Measurements from ENCODE around the gene IFT172.
"Not testable (repeated sequence)": the region's sequence is repeated elsewhere in the genome, so short reads cannot be mapped to it uniquely, and the experiment has no call there.

IFT172 gene

DNA sequence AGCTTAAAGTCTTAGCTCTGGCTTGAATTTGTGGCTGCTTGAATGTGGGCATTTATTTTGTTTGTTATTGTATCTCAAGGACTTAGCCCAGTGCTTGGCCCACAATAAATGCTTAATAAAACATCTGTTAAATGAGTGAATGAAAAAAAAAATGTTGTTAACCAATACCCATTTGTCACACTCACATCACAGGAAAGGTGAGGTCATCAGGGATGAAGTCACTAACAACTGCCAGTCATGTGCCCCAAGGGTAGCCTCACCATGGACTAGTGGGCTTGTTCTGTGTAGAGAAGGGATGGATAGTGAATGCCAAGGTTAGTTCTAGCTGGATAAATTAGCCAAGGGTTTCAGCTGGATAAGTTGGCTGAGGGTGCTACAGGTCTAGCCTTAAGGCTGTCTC lies 58.1 kb downstream of the IFT172 start:
- in situ Hi-C loops (cut with MboI; ENCODE audit: low pct_unique_long_range_greater_than_20kb, low sequenced_read_pairs), result no loop called here
- DNase-seq, result no peak

DNA sequence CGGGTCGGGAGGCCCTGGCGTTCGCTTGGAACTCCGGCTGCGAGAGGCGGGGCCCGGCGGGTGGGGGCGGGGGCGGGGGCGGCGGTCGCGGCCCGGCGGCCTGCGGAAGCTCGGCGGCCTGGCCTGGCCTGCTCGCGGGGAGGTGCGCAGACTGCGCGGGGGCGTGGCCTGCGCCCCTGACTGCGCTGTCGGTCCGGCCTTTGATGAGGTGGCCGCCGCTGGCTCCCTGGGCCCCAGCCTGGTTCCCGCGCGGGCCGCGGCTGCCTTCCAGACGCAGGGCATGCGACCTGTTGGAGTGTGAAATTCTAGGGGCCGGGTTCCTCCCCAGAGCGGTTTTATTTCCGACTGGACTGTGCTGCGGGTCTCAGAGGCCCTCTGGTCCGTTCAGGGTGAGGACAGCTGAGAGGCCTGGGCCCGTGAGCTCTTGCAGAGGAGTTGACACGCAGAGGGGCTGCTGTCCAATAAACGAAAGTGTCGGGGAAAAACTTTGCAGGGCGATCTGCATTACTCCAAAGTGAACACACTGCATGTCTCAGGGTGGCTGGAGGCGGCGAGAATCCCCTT lies 60.5 kb downstream of the IFT172 start:
- in situ Hi-C loops (cut with MboI; ENCODE audit: low pct_unique_long_range_greater_than_20kb, low sequenced_read_pairs), result no loop called here
- DNase-seq, result peak; percentile 82

DNA sequence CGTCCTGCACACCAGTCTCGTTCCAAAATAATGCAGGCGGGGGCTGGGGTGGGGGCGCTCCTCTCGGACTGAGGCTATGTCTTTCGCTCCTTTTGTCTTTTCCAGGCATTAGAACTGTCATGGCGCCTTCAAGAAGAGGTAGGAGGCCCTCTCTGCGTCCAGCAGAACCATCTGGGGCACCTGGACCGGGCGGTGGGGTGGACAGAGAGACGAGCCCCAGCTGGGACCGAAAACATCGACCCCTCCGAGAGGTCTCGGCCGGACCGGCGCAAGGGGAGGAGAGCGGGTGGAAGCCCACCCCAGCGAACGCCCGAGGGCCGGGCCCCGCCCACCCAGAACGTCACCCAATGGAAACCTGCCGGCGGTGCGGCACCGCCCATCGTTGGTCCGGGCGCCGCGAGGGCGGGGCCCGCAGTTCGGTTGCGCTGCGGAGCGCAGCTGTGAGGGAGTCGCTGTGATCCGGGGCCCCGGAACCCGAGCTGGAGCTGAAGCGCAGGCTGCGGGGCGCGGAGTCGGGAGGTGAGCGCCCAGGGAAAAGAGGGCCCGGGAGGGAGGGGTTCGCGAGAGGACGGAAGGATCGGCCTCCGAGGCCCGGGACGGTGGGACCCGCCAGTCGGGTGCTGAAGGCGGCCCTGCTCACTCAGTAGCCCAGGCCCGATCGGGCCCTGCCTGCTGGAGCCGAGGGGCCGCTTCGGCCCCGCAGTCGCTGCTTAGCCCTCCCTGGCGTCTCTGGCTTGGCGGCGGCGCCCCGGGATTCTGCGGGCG lies 61.1 kb downstream of the IFT172 start, which contains the start of gene NRBP1:
NRBP1 (plus strand) TSS at position 419 of the 765 bp plus-strand sequence. CDS start 4,643 bp downstream, outside the sequence.
- DNase-seq, result peak; percentile 92
- in situ Hi-C loops (cut with MboI; ENCODE audit: low pct_unique_long_range_greater_than_20kb, low sequenced_read_pairs), result no loop called here

DNA sequence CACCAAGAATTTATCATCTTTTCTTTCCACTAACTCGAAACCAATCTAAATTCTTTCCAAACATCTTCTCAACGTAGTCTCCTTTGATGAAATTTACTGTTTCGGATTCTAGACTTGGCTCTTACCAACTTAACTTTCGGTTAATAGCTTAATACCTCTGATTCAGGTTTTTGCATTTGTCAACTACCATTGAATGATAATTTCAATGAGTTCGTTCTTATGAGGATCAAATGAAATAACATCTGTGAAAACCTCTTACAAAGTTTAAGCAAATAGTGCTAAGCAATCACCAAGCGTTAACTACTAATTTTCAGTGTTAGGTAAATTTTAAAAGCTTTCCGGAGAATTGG lies 61.7 kb downstream of the IFT172 start:
- DNase-seq, result no peak
- in situ Hi-C loops (cut with MboI; ENCODE audit: low pct_unique_long_range_greater_than_20kb, low sequenced_read_pairs), result no loop called here

DNA sequence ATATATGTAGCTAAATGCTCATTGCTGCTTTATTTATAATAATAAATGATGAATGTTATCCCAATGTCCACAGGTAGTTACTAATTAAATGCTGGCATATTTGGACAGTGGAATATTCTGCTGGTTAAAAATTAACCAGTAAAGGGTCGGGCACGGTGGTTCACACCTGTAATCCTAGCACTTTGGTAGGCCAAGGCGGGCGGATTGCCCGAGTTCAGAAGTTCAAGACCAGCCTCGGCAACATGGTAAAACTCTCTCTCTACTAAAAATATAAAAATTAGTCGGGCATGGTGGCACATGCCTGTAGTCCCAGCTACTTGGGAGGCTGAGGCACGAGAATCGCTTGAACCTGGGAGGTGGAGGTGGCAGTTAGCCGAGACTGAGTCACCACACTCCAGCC lies 64.5 kb downstream of the IFT172 start:
- in situ Hi-C loops (cut with MboI; ENCODE audit: low pct_unique_long_range_greater_than_20kb, low sequenced_read_pairs); DNase-seq: not testable (repeated sequence)

DNA sequence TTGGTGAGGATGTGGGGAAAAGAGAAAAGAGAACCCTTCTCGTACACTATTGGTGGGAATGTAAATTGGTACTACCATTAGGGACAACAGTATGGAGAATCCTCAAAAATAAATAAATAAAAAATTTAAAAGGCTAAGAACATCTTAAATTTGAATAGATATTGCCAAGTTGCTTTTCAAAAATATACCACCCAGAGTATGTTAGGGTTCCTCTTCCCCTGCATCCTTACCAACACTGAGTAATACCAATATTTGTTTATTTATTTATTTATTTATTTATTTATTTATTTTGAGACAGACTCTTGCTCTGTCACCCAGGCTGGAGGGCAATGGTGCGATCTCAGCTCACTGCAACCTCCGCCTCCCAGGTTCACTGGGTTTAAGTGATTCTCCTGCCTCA lies 66.6 kb downstream of the IFT172 start:
- in situ Hi-C loops (cut with MboI; ENCODE audit: low pct_unique_long_range_greater_than_20kb, low sequenced_read_pairs), result no loop called here
- no peak for DNase-seq

DNA sequence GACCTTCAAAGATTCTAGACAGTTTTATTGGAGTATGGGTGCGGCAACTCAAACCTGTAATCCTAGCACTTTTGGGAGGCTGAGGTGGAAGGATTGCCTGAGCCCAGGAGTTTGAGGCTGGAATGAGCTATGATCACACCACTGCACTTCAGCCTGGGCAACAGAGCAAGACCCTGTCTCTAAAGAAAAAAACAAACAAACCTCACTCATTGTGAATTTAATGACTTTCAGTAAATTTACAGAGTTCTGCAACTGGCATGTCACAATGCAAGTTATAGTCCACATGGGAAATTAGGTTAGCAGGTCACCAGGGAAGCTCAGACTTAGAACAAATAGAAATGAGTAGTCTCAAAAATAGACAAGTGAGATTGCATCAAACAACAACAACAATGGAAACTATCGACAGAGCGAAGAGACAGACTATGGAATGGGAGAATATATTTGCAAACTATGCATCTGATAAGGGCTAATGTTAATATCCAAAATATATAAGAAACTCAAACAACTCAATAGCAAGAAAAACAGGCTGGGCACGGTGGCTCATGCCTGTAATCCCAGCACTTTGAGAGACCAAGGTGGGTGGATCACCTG lies 67.8 kb downstream of the IFT172 start:
- in situ Hi-C loops (cut with MboI; ENCODE audit: low pct_unique_long_range_greater_than_20kb, low sequenced_read_pairs), result no loop called here
- no peak for DNase-seq

DNA sequence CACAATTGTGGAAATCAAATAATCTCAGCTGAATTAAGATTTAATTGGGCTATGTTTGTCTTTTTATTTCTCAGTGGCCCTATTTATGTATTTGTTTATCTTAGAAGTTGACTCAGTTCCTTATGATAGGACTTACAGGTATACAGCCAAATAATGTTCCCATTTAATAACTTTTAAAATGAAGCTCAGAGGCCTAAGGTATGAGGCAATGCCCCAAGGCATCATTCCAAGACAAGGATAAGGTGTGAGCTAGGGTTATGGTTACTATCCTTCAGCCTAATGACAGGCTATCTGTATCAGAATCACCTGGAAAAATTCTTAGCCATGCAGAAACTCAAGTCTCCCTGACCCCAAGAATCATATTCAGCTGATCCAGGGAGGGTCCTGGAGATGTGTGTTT lies 68.5 kb downstream of the IFT172 start:
- in situ Hi-C loops (cut with MboI; ENCODE audit: low pct_unique_long_range_greater_than_20kb, low sequenced_read_pairs), result no loop called here
- no peak for DNase-seq

DNA sequence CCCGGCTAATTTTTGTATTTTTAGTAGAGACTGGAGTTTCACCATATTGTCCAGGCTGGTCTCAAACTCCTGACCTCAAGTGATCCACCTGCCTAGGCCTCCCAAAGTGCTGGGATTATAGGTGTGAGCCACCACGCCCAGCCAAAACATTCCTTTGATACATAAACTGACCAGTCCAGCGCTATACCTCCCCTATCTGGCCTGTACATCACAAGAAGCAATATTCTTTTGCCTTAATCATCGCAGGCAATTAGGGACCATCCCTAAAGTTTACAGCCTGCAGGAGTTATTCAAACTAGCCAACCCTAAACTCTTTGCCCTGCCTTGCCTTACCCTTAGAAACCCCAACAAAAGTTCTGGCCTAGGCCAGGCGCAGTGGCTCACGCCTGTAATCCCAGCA lies 73.4 kb downstream of the IFT172 start:
- DNase-seq, result no peak
- in situ Hi-C loops (cut with MboI; ENCODE audit: low pct_unique_long_range_greater_than_20kb, low sequenced_read_pairs), result no loop called here

DNA sequence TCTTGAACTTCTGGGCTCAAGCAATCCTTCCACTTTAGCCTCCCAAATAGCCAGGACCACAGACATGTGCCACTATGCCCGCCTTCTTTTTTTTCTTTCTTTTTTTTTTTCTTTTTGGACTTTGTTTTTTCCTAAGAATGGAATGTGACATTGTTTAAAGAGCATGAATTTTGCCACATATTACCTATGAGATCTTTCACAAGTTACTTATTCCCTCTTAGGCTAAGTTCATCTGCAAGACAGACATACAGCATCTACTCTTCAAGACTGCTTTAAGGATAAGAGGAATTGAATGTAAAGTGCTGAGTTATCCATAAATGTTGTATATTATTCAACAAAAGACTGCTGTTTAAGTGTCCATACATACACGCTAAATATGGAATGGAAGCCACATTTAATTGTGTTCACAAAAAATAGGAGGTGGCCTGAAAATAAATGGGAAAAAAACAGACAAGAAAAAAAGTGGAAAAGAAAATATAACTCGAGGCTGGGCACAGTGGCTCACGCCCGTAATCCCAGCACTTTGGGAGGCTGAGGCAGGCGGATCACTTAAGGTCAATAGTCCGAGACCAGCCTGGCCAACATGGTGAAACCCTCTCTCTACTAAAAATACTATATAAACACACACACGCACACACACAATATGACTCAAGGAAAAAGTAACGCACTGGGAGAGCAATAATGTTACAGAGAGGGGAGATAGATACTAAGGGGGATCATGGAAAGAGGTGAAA lies 77.0 kb downstream of the IFT172 start:
- in situ Hi-C loops (cut with MboI; ENCODE audit: low pct_unique_long_range_greater_than_20kb, low sequenced_read_pairs), result no loop called here

DNA sequence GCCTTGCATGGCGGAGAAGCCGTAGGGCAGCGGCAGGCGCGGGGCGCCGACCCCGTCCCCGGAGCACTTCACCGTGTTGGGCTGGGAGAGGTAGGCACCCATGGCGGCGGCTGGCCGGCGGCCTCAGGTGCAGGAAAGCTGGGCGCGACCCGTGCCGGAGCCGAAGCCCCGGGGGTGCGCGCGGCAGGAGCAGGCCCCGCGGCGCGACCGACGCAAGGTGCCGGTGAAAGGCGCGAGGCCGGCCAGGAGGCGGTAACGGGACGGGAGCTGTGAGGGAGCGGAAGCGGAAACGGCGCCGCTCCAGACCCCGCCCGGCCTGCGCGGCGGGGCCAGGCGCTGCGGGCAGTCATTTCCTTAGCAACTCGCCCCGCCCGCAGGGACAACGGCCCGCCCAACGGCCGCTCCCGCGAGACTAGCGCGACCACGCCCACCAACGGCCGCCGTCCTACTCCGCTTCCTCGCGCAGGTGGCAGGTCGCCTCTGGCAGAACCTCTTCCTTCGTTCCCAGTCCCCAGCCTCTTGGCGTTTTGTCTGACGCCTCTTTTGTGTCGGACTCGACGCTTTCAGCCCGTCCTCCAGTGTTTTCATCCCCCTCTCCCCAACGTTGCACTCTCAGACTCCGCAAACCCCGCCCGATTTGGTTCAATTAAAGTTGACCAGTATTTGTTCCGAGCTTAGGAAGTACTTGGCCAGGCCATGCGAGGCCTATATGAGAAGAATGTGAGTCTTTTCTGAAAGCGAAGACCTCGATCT lies 80.0 kb downstream of the IFT172 start, which contains the start of gene PPM1G:
PPM1G (minus strand) TSS at position 271 of the 753 bp plus-strand sequence; CDS start at position 102, 169 bp downstream.
- in situ Hi-C loops (cut with MboI; ENCODE audit: low pct_unique_long_range_greater_than_20kb, low sequenced_read_pairs), result no loop called here
- DNase-seq, result peak; percentile 97

More for the DNA sequence above, 77.0 kb downstream of the IFT172 start:
- no peak for DNase-seq

DNA sequence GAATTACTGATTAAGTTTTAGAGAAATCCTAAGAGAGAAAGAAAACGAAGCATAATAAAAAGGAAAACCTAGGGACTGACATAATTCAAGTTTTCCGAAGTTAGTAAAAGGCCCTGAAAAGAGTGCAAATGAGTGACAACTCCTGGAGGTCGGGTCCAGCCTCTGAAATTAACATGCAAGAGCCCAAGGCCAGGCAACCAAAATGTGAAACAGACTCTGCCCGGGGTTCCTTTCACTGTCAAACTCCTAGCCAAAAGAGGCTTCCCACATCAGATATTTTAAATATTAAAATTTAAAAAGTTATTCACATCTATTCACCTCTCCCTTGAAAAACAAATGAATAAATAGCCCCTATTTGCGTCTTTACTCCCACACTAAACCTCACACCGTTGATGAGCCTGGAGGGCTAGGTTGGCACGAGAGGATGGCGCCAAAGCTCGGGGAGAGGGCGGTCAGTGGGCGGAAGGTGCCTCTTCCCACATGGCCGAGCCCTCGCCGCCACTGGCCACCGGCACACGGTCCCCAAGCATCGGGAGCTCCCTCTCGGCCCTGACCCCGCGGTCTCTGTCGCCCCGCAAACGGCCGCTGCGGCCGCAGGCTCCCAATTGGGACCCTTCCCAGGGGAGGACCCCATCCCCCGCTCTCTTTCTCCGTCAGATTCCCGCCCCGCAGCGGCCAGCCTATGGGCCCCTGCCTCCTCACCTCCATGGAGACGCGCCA lies 80.8 kb downstream of the IFT172 start:
- in situ Hi-C loops (cut with MboI; ENCODE audit: low pct_unique_long_range_greater_than_20kb, low sequenced_read_pairs), result no loop called here

DNA sequence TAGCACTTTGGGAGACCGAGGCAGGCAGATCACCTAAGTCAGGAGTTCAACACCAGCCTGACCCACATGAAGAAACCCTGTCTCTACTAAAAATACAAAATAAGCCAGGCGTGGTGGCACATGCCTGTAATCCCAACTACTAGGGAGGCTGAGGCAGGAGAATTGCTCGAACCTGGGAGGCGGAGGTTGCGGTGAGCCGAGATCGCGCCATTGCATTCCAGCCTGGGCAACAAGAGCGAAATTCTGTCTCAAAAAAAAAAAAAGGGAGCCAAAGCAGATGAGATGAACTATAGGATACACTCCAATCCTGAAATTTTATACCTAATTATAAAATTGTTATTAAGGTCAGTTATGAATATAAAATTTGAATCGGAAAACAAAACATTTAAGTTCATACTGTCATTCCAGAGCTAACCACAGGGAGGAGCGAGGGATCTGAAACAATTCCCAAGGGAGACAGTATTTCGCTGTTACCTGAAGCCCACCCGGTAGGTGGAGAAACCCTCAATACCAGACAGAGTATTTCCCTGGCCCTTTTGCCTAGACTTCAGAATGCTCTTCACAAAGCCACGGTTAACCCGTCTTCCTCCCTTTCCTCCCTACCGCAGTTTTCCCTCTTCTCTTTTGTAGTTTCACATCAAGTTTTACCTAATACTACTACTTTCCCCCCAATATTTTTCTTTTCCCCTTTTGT lies 81.6 kb downstream of the IFT172 start:
- in situ Hi-C loops (cut with MboI; ENCODE audit: low pct_unique_long_range_greater_than_20kb, low sequenced_read_pairs), result no loop called here
- DNase-seq, result peak; percentile 59

More for the DNA sequence above, 80.8 kb downstream of the IFT172 start:
- peak; percentile 37 for DNase-seq

DNA sequence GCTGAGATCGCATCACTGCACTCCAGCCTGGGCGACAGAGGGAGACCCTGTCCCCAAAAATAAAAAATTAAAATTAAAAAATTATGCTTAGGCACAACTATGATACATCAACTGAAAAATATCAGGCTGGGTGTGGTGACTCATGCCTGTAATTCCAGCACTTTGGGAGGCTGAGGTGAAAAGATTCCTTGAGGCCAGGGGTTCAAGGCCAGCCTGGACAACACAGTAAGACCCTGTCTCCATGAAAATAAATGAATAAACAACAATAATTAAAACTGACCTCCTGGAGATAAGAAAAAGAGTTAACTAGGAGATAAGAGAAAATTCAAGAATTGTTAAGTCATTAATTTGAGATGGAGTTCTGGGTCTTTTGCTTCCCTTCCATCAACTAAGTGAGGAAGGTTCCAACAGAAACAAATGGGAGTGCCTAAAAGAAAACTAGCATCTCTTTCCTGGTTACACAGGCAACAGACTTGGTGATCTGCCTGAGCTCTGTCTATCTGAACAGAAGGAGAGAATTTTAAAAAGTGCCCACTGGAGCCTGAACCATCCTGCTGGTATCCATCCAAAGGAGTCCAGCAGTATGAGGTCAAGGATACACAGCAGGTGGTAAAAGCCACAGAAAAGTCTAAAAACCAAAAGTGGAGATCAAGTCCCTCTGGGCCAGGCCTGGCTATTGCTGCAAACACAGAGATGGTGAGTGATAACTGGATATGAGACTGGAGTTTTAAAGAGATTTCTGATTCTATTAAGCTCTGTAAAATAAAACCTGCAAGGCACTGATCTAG lies 89.0 kb downstream of the IFT172 start:
- no peak for DNase-seq

DNA sequence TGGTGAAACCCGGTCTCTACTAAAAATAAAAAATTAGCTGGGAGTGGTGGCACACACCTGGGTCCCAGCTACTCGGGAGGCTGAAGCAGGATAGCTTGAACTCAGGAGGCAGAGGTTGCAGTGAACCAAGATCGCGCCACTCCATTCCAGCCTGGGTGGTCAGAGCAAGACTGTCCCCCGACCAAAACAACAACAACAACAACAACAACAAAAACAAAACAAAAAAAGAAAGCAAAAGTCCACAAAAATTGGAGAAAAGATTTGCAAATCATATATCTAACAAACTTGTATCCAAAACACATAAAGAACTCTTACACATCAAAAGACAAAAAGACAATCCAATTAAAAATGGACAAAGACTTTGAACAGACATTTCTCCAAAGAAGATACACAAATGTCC lies 90.6 kb downstream of the IFT172 start:
- no peak for DNase-seq
- in situ Hi-C loops (cut with MboI; ENCODE audit: low pct_unique_long_range_greater_than_20kb, low sequenced_read_pairs), result no loop called here

More for the DNA sequence above, 89.0 kb downstream of the IFT172 start:
- in situ Hi-C loops (cut with MboI; ENCODE audit: low pct_unique_long_range_greater_than_20kb, low sequenced_read_pairs), result no loop called here

All from KBM-7 (cell line).